ENCODE data around the gene DDC.

GRCh38 chr7:50496569-50496968 is 68.6 kb downstream of the DDC start:
- TF ChIP-seq EZH2 (IDR thresholded peaks at IDR 0.05; ENCODE audit: low read depth) = no peak
- TF ChIP-seq, protein P1, sequence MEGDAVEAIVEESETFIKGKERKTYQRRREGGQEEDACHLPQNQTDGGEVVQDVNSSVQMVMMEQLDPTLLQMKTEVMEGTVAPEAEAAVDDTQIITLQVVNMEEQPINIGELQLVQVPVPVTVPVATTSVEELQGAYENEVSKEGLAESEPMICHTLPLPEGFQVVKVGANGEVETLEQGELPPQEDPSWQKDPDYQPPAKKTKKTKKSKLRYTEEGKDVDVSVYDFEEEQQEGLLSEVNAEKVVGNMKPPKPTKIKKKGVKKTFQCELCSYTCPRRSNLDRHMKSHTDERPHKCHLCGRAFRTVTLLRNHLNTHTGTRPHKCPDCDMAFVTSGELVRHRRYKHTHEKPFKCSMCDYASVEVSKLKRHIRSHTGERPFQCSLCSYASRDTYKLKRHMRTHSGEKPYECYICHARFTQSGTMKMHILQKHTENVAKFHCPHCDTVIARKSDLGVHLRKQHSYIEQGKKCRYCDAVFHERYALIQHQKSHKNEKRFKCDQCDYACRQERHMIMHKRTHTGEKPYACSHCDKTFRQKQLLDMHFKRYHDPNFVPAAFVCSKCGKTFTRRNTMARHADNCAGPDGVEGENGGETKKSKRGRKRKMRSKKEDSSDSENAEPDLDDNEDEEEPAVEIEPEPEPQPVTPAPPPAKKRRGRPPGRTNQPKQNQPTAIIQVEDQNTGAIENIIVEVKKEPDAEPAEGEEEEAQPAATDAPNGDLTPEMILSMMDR (conservative IDR thresholded peaks at IDR 0.05) = no peak

All from PC-9 (cell line).